GM21515 (cell line): ENCODE results near the gene ZNF493.

Source experiments
- ATAC-seq: cut with Tn5 transposase; IDR thresholded peaks from one replicate; pipeline ENCODE4 v1.9.1; 2021; ENCODE audit not compliant: unreplicated experiment

The ZNF493 gene

GRCh38 chr19:21396893-21397572 is at the start of gene ZNF493:
Gene ZNF493, plus strand, starts transcription at chr19:21397133. Its CDS starts 105 bp downstream, at chr19:21397238.
- ATAC-seq = peak; percentile 100

- no peak for ATAC-seq
Measured at GRCh38 chr19:21352830-21353229, 44.1 kb upstream of the ZNF493 start.

- ATAC-seq = peak; percentile 94
Measured at GRCh38 chr19:21358768-21359451, 38.0 kb upstream of the ZNF493 start, which contains the start of gene ZNF738. Gene ZNF738, plus strand, starts transcription at chr19:21359000. Its CDS starts 141 bp downstream, at chr19:21359141.

- no peak for ATAC-seq
Measured at GRCh38 chr19:21362291-21362690, 34.6 kb upstream of the ZNF493 start.

- ATAC-seq = no peak
Measured at GRCh38 chr19:21383980-21384582, 12.9 kb upstream of the ZNF493 start.

- ATAC-seq = no peak
Measured at GRCh38 chr19:21396121-21396520, 812 bp upstream of the ZNF493 start.

- ATAC-seq = no peak
Measured at GRCh38 chr19:21398851-21399250, 1.9 kb downstream of the ZNF493 start.

GRCh38 chr19:21402303-21402985 is 5.5 kb downstream of the ZNF493 start:
- ATAC-seq = no peak

- ATAC-seq = no peak
Measured at GRCh38 chr19:21410166-21410565, 13.2 kb downstream of the ZNF493 start.

GRCh38 chr19:21422244-21422643 is 25.3 kb downstream of the ZNF493 start:
- ATAC-seq = no peak

- no peak for ATAC-seq
Measured at GRCh38 chr19:21423057-21424041, 26.4 kb downstream of the ZNF493 start.

GRCh38 chr19:21430675-21431074 is 33.7 kb downstream of the ZNF493 start:
- no peak for ATAC-seq

- no peak for ATAC-seq
Measured at GRCh38 chr19:21432590-21432989, 35.7 kb downstream of the ZNF493 start.

- ATAC-seq = no peak
Measured at GRCh38 chr19:21434516-21434915, 37.6 kb downstream of the ZNF493 start.

GRCh38 chr19:21434967-21435544 is 38.1 kb downstream of the ZNF493 start:
- ATAC-seq = no peak

GRCh38 chr19:21439201-21439751 is 42.3 kb downstream of the ZNF493 start:
- no peak for ATAC-seq

GRCh38 chr19:21440321-21440720 is 43.4 kb downstream of the ZNF493 start:
- ATAC-seq = no peak

- ATAC-seq = no peak
Measured at GRCh38 chr19:21451187-21451586, 54.3 kb downstream of the ZNF493 start.

- no peak for ATAC-seq
Measured at GRCh38 chr19:21454901-21455300, 58.0 kb downstream of the ZNF493 start.

- no peak for ATAC-seq
Measured at GRCh38 chr19:21460686-21461085, 63.8 kb downstream of the ZNF493 start.
